Prostate gland (tissue), 2 donors: ENCODE results near the gene TEX9.

Experiments
- CTCF ChIP-seq, 4 experiments: fragments of 200-600 bp in 2 of 4; fragments of 450-650 bp in 2 of 4; sonication (generic) in 2 of 4; IDR thresholded peaks; 1 replicate in 3 of 4; 2 replicates in 1 of 4; pipeline ENCODE4 v1.5.1; 2016 to 2019; ENCODE audit warnings: antibody characterized with exemption in 4 of 4, mild to moderate bottlenecking in 2 of 4, moderate library complexity in 2 of 4
- POLR2A ChIP-seq: fragments of 450-650 bp; IDR thresholded peaks from one replicate; pipeline ENCODE4 v1.6.1; 2016; ENCODE audit warnings: antibody characterized with exemption, mild to moderate bottlenecking

- TF ChIP-seq POLR2A: no peak
- no peak for TF ChIP-seq CTCF (IDR thresholded peaks at IDR 0.05)
Measured at GRCh38 chr15:56353119-56353518, 12.1 kb upstream of the TEX9 start.
